Neutrophil (primary cell): ENCODE measurements around the gene CMTM8.

Source experiments
- H3K27ac ChIP-seq: fragments of 200-600 bp; sonication (generic); 2 replicates; pipeline ENCODE4 v1.5.1; 2016; ENCODE audit warnings: mild to moderate bottlenecking, moderate library complexity
- H3K27me3 ChIP-seq: fragments of 200-600 bp; sonication (generic); 2 replicates; pipeline ENCODE4 v1.6.0; 2016; ENCODE audit warnings: mild to moderate bottlenecking
- H3K36me3 ChIP-seq: fragments of 200-600 bp; sonication (generic); 2 replicates; pipeline ENCODE4 v1.5.1; 2017
- H3K4me1 ChIP-seq, 2 experiments: fragments of 200-600 bp in 1 of 2; sonication (generic) in 1 of 2; 1 replicate in 1 of 2; 2 replicates in 1 of 2; pipeline versions ENCODE4 v1.5.1 to v1.6.1; 2013 to 2016; ENCODE audit warnings: low read depth in 1 of 2, low read length in 1 of 2, mild to moderate bottlenecking in 1 of 2, moderate library complexity in 1 of 2; ENCODE audit not compliant: control insufficient read depth in 1 of 2, insufficient read depth in 1 of 2
- H3K4me3 ChIP-seq, 2 experiments: fragments of 200-600 bp in 1 of 2; sonication (generic) in 1 of 2; 1 replicate in 1 of 2; 2 replicates in 1 of 2; pipeline ENCODE4 v1.5.1; 2013 to 2016; ENCODE audit warnings: low read depth in 1 of 2, low read length in 1 of 2, mild to moderate bottlenecking in 1 of 2, moderate library complexity in 1 of 2
- H3K9me3 ChIP-seq: fragments of 200-600 bp; sonication (generic); 2 replicates; pipeline ENCODE4 v1.5.1; 2016
- TF ChIP-seq, protein P1 (sequence below): fragments of 200-600 bp; sonication (generic); IDR thresholded peaks from 2 replicates; pipeline ENCODE4 v1.5.1; 2016; ENCODE audit warnings: antibody characterized with exemption

CMTM8 gene

GRCh38 chr3:32255345-32255744, 16.9 kb downstream of the CMTM8 start:
- H3K4me1 ChIP-seq = peaks cover 0 to 6% of the 10 kb centered on the region in 2 experiments
- TF ChIP-seq, protein P1, sequence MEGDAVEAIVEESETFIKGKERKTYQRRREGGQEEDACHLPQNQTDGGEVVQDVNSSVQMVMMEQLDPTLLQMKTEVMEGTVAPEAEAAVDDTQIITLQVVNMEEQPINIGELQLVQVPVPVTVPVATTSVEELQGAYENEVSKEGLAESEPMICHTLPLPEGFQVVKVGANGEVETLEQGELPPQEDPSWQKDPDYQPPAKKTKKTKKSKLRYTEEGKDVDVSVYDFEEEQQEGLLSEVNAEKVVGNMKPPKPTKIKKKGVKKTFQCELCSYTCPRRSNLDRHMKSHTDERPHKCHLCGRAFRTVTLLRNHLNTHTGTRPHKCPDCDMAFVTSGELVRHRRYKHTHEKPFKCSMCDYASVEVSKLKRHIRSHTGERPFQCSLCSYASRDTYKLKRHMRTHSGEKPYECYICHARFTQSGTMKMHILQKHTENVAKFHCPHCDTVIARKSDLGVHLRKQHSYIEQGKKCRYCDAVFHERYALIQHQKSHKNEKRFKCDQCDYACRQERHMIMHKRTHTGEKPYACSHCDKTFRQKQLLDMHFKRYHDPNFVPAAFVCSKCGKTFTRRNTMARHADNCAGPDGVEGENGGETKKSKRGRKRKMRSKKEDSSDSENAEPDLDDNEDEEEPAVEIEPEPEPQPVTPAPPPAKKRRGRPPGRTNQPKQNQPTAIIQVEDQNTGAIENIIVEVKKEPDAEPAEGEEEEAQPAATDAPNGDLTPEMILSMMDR = no peak
- H3K9me3 ChIP-seq = no peaks in the 10 kb centered on the region
- H3K27ac ChIP-seq = no peak overlapping the region
- H3K4me3 ChIP-seq = no peak overlapping the region
- H3K27me3 ChIP-seq = no peaks in the 10 kb centered on the region
- no peaks in the 10 kb centered on the region for H3K36me3 ChIP-seq

GRCh38 chr3:32256206-32256605, 17.7 kb downstream of the CMTM8 start:
- no peaks in the 10 kb centered on the region for H3K36me3 ChIP-seq
- H3K4me3 ChIP-seq = no peak overlapping the region
- no peaks in the 10 kb centered on the region for H3K27me3 ChIP-seq
- H3K4me1 ChIP-seq = peaks cover 0 to 6% of the 10 kb centered on the region in 2 experiments
- TF ChIP-seq, protein P1 = no peak
- H3K27ac ChIP-seq = no peak overlapping the region
- no peaks in the 10 kb centered on the region for H3K9me3 ChIP-seq

- Histone ChIP-seq H3K27me3 (no peaks in the 10 kb centered on the region), H3K36me3 (no peaks in the 10 kb centered on the region), H3K4me1 (peaks cover 0 to 6% of the 10 kb centered on the region in 2 experiments), H3K27ac (no peak overlapping the region), H3K9me3 (no peaks in the 10 kb centered on the region), H3K4me3 (no peak overlapping the region)
- TF ChIP-seq, protein P1 = no peak
Observed at GRCh38 chr3:32257042-32257441, 18.6 kb downstream of the CMTM8 start.

- Histone ChIP-seq H3K4me1 (peaks cover 0 to 6% of the 10 kb centered on the region in 2 experiments), H3K36me3 (no peaks in the 10 kb centered on the region), H3K4me3 (no peak overlapping the region), H3K27me3 (no peaks in the 10 kb centered on the region), H3K27ac (no peak overlapping the region), H3K9me3 (no peaks in the 10 kb centered on the region)
- TF ChIP-seq, protein P1 = no peak
Observed at GRCh38 chr3:32257641-32258438, 19.4 kb downstream of the CMTM8 start.

DNA sequence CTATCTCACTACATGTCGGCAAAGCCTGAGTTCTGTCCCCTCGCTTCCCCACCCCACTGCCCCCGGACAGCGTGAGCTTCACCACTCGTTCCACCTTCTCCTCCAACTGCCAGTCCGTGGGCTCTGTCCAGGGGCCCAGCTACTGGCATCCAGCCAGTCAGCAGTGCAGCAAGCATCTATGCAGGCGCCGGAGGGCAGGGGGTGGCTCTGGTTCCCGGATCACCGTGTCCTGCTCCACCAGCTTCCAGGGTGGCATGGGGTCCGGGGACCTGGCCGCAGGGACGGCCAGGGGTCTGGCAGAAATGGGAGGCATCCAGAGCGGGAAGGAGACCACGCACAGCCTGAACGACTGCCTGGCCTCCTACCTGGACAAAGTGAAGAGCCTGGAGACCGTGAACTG, 20.4 kb downstream of the CMTM8 start:
- Histone ChIP-seq H3K27ac (no peak overlapping the region), H3K36me3 (no peaks in the 10 kb centered on the region), H3K4me1 (peaks cover 0 to 6% of the 10 kb centered on the region in 2 experiments), H3K9me3 (no peaks in the 10 kb centered on the region), H3K4me3 (no peak overlapping the region), H3K27me3 (no peaks in the 10 kb centered on the region)
- TF ChIP-seq, protein P1 = no peak
